HepG2 (cell line): ENCODE data around the gene PHACTR1. TPM values are rescaled to one million over a fixed set of nuclear protein-coding genes. Genes with fewer than 3 reads are reported as not detected.

Experiments
- ATAC-seq: fragments of 200-7000 bp; cut with Tn5 transposase; 3 replicates; pipeline ENCODE4 v1.9.1; 2020; ENCODE audit warnings: mild to moderate bottlenecking, moderate library complexity
- BruUV-seq: library from RNA; stranded (reverse); fragments of 400-500 nt; replicated peaks from 2 replicates; lab custom pipeline; 2021; lab: Mats Ljungman, UMichigan
- CTCF ChIA-PET: fragments of 300-600 bp; formaldehyde crosslinking; extraction: SDS; loops from one replicate; lab custom pipeline; 2021; ENCODE audit warnings: low total read pairs, inconsistent platforms, low intra/inter-chr PET ratio; lab: Yijun Ruan, JAX
- POLR2A ChIA-PET: fragments of 350-600 bp; sonication (Branson Sonifier 250); formaldehyde crosslinking; loops from one replicate; lab custom pipeline; 2020; ENCODE audit warnings: antibody characterized with exemption, inconsistent platforms; lab: Yijun Ruan, JAX
- DNase-seq: peaks from one replicate; pipeline ENCODE4 v3.0.0-alpha.2; 2015; ENCODE audit warnings: low spot score
- FAIRE-seq: peaks from 3 replicates; lab custom pipeline; 2011; peaks lifted over from hg19 to GRCh38; lab: Jason Lieb, UNC
- H2AFZ ChIP-seq: one replicate; pipeline ENCODE4 v1.6.1; 2011; ENCODE audit warnings: low read length, inconsistent platforms
- H3K27ac ChIP-seq: fragments of 300-600 bp; 3 replicates; pipeline ENCODE4 v1.8.0; 2011; ENCODE audit warnings: mixed run types, mild to moderate bottlenecking, mixed read lengths, low read length, inconsistent platforms; ENCODE audit not compliant: insufficient read depth; ENCODE audit errors: extremely low read length
- H3K27me3 ChIP-seq, 2 experiments: fragments of 200-600 bp in 1 of 2; 2 replicates in 1 of 2; 3 replicates in 1 of 2; pipeline versions ENCODE4 v1.6.0 to v1.8.0; 2011; ENCODE audit warnings: low read length in 2 of 2, mild to moderate bottlenecking in 2 of 2, moderate library complexity in 2 of 2, inconsistent platforms in 1 of 2; ENCODE audit not compliant: insufficient read depth in 2 of 2, control insufficient read depth in 1 of 2
- H3K36me3 ChIP-seq, 2 experiments: fragments of 200-600 bp in 1 of 2; replicated peaks in 1 of 2; 2 replicates in 1 of 2; 3 replicates in 1 of 2; pipeline versions ENCODE4 v1.5.1 to v1.8.0; 2011; ENCODE audit warnings: low read length in 2 of 2, inconsistent platforms in 1 of 2; ENCODE audit not compliant: insufficient read depth in 2 of 2, control insufficient read depth in 1 of 2
- H3K4me1 ChIP-seq: 2 replicates; pipeline ENCODE4 v1.5.1; 2012; ENCODE audit warnings: low read length, inconsistent platforms; ENCODE audit not compliant: insufficient read depth
- H3K4me2 ChIP-seq: 2 replicates; pipeline ENCODE4 v1.6.0; 2011; ENCODE audit warnings: low read depth, low read length, inconsistent platforms
- H3K4me3 ChIP-seq, 3 experiments: fragments of 200-600 bp in 1 of 3; sonication (generic), shearing (Covaris generic) in 1 of 3; replicated peaks in 1 of 3; 2 replicates each; pipeline ENCODE4 v1.5.1; 2011 to 2016; ENCODE audit warnings: low read length in 3 of 3, inconsistent platforms in 2 of 3, low read depth in 2 of 3, mild to moderate bottlenecking in 2 of 3, control low read depth in 1 of 3, mixed read lengths in 1 of 3; ENCODE audit not compliant: insufficient read depth in 1 of 3
- H3K79me2 ChIP-seq: one replicate; pipeline ENCODE4 v1.6.1; 2011; ENCODE audit warnings: low read length, inconsistent platforms; ENCODE audit not compliant: insufficient read depth
- H3K9ac ChIP-seq: 2 replicates; pipeline ENCODE4 v1.6.0; 2011; ENCODE audit warnings: mild to moderate bottlenecking, low read depth, low read length, inconsistent platforms; ENCODE audit not compliant: insufficient read depth
- H3K9me3 ChIP-seq: 2 replicates; pipeline ENCODE4 v1.5.1; 2012; ENCODE audit warnings: mild to moderate bottlenecking, low read length
- H4K20me1 ChIP-seq: 2 replicates; pipeline ENCODE4 v1.6.0; 2011; ENCODE audit warnings: inconsistent platforms, mild to moderate bottlenecking, low read length, moderate library complexity; ENCODE audit not compliant: insufficient read depth
- ASH2L ChIP-seq: fragments of 300-600, 200-600 bp; sonication (generic); IDR thresholded peaks from 2 replicates; pipeline ENCODE4 v1.7.0; 2017; ENCODE audit warnings: low read depth, mild to moderate bottlenecking, moderate library complexity, mixed read lengths, low read length; ENCODE audit not compliant: insufficient read length
- HMG20B ChIP-seq: conservative IDR thresholded peaks from 2 replicates; pipeline ENCODE4 v1.6.1; 2016; ENCODE audit warnings: missing genetic modification reagents, missing compliant biosample characterization
- HNRNPL ChIP-seq: fragments of 200-400 bp; formaldehyde crosslinking; IDR thresholded peaks from 2 replicates; pipeline ENCODE4 v1.6.1; 2017; ENCODE audit warnings: mild to moderate bottlenecking, low read depth, low read length
- ISL2 ChIP-seq: sonication (generic); formaldehyde crosslinking; IDR thresholded peaks from 2 replicates; pipeline ENCODE4 v1.5.0; 2020; ENCODE audit warnings: missing genetic modification reagents
- KMT2A ChIP-seq: sonication (generic); formaldehyde crosslinking; IDR thresholded peaks from 2 replicates; pipeline ENCODE4 v1.4.0; 2020; ENCODE audit warnings: missing genetic modification reagents
- NR1H2 ChIP-seq: sonication (generic); formaldehyde crosslinking; IDR thresholded peaks from 2 replicates; pipeline ENCODE4 v1.8.1; 2022; ENCODE audit warnings: low read depth, missing genetic modification reagents, borderline replicate concordance
- RFX3 ChIP-seq: IDR thresholded peaks from 2 replicates; pipeline ENCODE4 v1.6.1; 2016; ENCODE audit warnings: missing biosample characterization, missing genetic modification reagents
- SP4 ChIP-seq: sonication (generic); formaldehyde crosslinking; IDR thresholded peaks from 2 replicates; pipeline ENCODE4 v1.8.1; 2023; ENCODE audit warnings: mild to moderate bottlenecking, missing genetic modification reagents
- TCF12 ChIP-seq, 2 experiments: fragments of 450-650 bp in 1 of 2; sonication (generic) in 1 of 2; formaldehyde crosslinking in 1 of 2; IDR thresholded peaks; 2 replicates each; pipeline versions ENCODE4 v1.6.1 to v1.8.0; 2017 to 2022; ENCODE audit warnings: antibody characterized with exemption in 1 of 2, mild to moderate bottlenecking in 1 of 2, missing genetic modification reagents in 1 of 2, moderate library complexity in 1 of 2
- ZNF563 ChIP-seq: sonication (generic); formaldehyde crosslinking; IDR thresholded peaks from 2 replicates; pipeline ENCODE4 v1.8.0; 2022; ENCODE audit warnings: mild to moderate bottlenecking, moderate library complexity, missing genetic modification reagents
- ZNF577 ChIP-seq: sonication (generic); formaldehyde crosslinking; IDR thresholded peaks from 2 replicates; pipeline ENCODE4 v1.4.0; 2020; ENCODE audit warnings: mild to moderate bottlenecking, low read depth, missing genetic modification reagents, borderline replicate concordance
- ZNF670 ChIP-seq: sonication (generic); formaldehyde crosslinking; IDR thresholded peaks from 2 replicates; pipeline ENCODE4 v1.8.0; 2022; ENCODE audit warnings: mild to moderate bottlenecking, missing genetic modification reagents, borderline replicate concordance
- ZNF816 ChIP-seq: sonication (generic); formaldehyde crosslinking; IDR thresholded peaks from 2 replicates; pipeline ENCODE4 v1.8.0; 2022; ENCODE audit warnings: missing genetic modification reagents, mild to moderate bottlenecking, borderline replicate concordance
- WGBS: methylation state at CpG from one replicate; pipeline ENCODE4 v1.1.6; 2017; ENCODE audit warnings: low lambda C conversion rate; 5-methylcytosine and 5-hydroxymethylcytosine counted together
- in situ Hi-C: cut with HindIII; loops from 2 replicates; pipeline ENCODE4 v1.10.0; 2017; ENCODE audit warnings: low pct_unique_long_range_greater_than_20kb; ENCODE audit not compliant: extremely low pct_ligation_motif_present
- intact Hi-C: fragments of 100-400 bp; cut with micrococcal nuclease; formaldehyde crosslinking; loops from one replicate; pipeline ENCODE4 v1.10.0; 2022; ENCODE audit not compliant: unreplicated experiment
- polyA plus RNA-seq, 8 experiments: library from polyadenylated mRNA; depleted of rRNA in 3 of 8; stranded (reverse) in 7 of 8; unstranded in 1 of 8; fragments of >200 nt; fragmentation: Illumina TruSeq in 4 of 8; extraction: Trizol in 4 of 8; gene quantifications; 2 replicates each; pipeline versions ENCODE4 v1.2.1 to v1.2.3, GENCODE V29; 2011 to 2016; ENCODE audit warnings: low read depth in 4 of 8, missing spikeins in 1 of 8, mixed read lengths in 1 of 8; ENCODE audit not compliant: insufficient read depth in 1 of 8
- total RNA-seq, 5 experiments: library from RNA; depleted of rRNA; stranded (reverse); fragments of >200 nt; fragmentation: Illumina TruSeq; extraction: Trizol; gene quantifications; 2 replicates each; pipeline ENCODE4 v1.2.3, GENCODE V29; 2016; ENCODE audit warnings: low read depth in 1 of 5
- TF ChIP-seq, protein P1 (sequence below): IDR thresholded peaks from 2 replicates; pipeline ENCODE4 v1.6.1; 2016; ENCODE audit warnings: missing genetic modification reagents, missing compliant biosample characterization
- TF ChIP-seq, protein P2 (sequence below): sonication (generic); formaldehyde crosslinking; IDR thresholded peaks from 2 replicates; pipeline ENCODE4 v1.4.0; 2020; ENCODE audit warnings: mild to moderate bottlenecking, missing genetic modification reagents
- TF ChIP-seq, protein P3 (sequence below): sonication (generic); formaldehyde crosslinking; IDR thresholded peaks from 2 replicates; pipeline ENCODE4 v1.4.0; 2020; ENCODE audit warnings: missing genetic modification reagents, borderline replicate concordance
- TF ChIP-seq, protein P4 (sequence below), 2 experiments: IDR thresholded peaks; 2 replicates each; pipeline ENCODE4 v1.6.1; 2011 to 2012; ENCODE audit warnings: low read length in 2 of 2, borderline replicate concordance in 1 of 2, low read depth in 1 of 2, mild to moderate bottlenecking in 1 of 2, moderate library complexity in 1 of 2

Gene PHACTR1
- total and polyA plus RNA-seq, 2 of the 13 experiments (the other 11 are each of a cell fraction or from before 2014, with no cell fraction given): 0.09 TPM; not detected in 1

DNA sequence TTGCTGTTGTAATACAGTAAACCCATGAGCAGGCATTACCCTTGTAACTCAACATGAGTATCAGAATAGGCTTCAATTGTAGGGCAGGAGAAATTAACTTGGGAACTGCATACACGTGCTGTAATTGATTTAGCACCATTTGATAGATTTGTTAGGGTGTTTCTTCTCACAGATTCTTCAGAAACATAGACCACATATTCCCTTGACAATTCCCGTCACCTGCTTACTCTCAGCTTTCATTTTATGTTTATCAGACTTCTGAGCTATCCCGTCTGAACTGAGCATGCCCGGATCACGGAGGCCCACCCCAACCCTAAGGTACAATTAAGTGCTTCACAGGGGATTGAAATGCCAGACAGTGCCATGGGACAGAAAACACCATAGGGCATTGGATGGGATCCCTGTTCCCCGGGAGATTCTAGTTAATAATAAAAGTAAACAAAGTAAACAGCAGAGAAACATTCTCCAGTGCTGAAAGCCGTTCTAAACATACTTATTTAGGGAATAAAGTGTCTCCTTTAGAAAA is 179.7 kb downstream of the PHACTR1 start (continued):
- TF ChIP-seq NR1H2 (no peak), KMT2A (CRISPR knock-in tag) (no peak)
- TF ChIP-seq, protein P1, sequence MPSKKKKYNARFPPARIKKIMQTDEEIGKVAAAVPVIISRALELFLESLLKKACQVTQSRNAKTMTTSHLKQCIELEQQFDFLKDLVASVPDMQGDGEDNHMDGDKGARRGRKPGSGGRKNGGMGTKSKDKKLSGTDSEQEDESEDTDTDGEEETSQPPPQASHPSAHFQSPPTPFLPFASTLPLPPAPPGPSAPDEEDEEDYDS (CRISPR knock-in tag): no peak

DNA sequence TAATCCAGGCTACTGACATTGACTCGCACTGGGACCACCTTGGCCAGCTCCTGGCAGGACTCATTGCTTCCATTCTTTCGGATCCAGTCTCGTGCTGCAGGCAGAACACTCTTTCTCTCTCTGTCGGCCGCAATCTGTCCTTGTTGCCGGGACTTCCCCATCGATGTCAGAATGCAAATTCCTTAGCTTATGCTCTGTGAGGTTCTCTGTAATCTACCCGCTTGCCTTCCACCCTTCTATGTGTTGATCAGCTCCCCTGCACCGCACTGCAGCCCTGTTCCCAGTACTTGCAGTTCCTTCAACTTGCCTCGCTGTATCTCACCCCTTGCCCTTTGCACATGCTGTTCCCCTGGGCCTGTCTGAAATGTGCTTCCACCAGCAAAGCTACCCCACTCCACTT is 182.0 kb downstream of the PHACTR1 start:
- ChIA-PET POLR2A (no interaction called here), CTCF (no interaction called here)
- 27% methylated on average over 10 of the region's 10 CpGs for WGBS
- Histone ChIP-seq H3K4me1 (peaks cover 4% of the 10 kb centered on the region; the same call in 1 of the 2 replicates), H3K27ac (no peak overlapping the region), H3K36me3 (no peaks in the 10 kb centered on the region), H3K9ac (no peak overlapping the region), H3K27me3 (peaks cover 0 to 28% of the 10 kb centered on the region in 2 experiments; a peak in 3 of 5 replicates), H3K9me3 (no peaks in the 10 kb centered on the region), H3K79me2 (no peaks in the 10 kb centered on the region), H3K4me2 (no peak overlapping the region), H4K20me1 (no peaks in the 10 kb centered on the region), H3K4me3 (no peak overlapping the region), H2AFZ (no peak overlapping the region)
- ATAC-seq (no peak), FAIRE-seq (no peak), DNase-seq (no peak)
- in situ Hi-C loops: no loop called here
- intact Hi-C loops: no loop called here
- no TSS peak for BruUV-seq
- TF ChIP-seq, protein P2, sequence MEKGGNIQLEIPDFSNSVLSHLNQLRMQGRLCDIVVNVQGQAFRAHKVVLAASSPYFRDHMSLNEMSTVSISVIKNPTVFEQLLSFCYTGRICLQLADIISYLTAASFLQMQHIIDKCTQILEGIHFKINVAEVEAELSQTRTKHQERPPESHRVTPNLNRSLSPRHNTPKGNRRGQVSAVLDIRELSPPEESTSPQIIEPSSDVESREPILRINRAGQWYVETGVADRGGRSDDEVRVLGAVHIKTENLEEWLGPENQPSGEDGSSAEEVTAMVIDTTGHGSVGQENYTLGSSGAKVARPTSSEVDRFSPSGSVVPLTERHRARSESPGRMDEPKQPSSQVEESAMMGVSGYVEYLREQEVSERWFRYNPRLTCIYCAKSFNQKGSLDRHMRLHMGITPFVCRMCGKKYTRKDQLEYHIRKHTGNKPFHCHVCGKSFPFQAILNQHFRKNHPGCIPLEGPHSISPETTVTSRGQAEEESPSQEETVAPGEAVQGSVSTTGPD (CRISPR knock-in tag): no peak
- TF ChIP-seq ZNF816 (no peak), ZNF670 (CRISPR knock-in tag) (no peak), TCF12 (IDR thresholded peaks at IDR 0.05) (no peak), TCF12 (CRISPR knock-in tag; IDR thresholded peaks at IDR 0.05) (no peak), SP4 (no peak), HNRNPL (no peak), ASH2L (no peak), ZNF577 (no peak), ZNF563 (CRISPR knock-in tag) (no peak), ISL2 (CRISPR knock-in tag) (no peak), HMG20B (CRISPR knock-in tag) (no peak), RFX3 (CRISPR knock-in tag) (no peak)
- TF ChIP-seq, protein P3, sequence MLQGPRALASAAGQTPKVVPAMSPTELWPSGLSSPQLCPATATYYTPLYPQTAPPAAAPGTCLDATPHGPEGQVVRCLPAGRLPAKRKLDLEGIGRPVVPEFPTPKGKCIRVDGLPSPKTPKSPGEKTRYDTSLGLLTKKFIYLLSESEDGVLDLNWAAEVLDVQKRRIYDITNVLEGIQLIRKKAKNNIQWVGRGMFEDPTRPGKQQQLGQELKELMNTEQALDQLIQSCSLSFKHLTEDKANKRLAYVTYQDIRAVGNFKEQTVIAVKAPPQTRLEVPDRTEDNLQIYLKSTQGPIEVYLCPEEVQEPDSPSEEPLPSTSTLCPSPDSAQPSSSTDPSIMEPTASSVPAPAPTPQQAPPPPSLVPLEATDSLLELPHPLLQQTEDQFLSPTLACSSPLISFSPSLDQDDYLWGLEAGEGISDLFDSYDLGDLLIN (CRISPR knock-in tag): no peak
- TF ChIP-seq, protein P4, sequence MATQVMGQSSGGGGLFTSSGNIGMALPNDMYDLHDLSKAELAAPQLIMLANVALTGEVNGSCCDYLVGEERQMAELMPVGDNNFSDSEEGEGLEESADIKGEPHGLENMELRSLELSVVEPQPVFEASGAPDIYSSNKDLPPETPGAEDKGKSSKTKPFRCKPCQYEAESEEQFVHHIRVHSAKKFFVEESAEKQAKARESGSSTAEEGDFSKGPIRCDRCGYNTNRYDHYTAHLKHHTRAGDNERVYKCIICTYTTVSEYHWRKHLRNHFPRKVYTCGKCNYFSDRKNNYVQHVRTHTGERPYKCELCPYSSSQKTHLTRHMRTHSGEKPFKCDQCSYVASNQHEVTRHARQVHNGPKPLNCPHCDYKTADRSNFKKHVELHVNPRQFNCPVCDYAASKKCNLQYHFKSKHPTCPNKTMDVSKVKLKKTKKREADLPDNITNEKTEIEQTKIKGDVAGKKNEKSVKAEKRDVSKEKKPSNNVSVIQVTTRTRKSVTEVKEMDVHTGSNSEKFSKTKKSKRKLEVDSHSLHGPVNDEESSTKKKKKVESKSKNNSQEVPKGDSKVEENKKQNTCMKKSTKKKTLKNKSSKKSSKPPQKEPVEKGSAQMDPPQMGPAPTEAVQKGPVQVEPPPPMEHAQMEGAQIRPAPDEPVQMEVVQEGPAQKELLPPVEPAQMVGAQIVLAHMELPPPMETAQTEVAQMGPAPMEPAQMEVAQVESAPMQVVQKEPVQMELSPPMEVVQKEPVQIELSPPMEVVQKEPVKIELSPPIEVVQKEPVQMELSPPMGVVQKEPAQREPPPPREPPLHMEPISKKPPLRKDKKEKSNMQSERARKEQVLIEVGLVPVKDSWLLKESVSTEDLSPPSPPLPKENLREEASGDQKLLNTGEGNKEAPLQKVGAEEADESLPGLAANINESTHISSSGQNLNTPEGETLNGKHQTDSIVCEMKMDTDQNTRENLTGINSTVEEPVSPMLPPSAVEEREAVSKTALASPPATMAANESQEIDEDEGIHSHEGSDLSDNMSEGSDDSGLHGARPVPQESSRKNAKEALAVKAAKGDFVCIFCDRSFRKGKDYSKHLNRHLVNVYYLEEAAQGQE (IDR thresholded peaks at IDR 0.05; ENCODE audit: borderline replicate concordance in 1 of 2, low read depth in 1 of 2, low read length in 2 of 2): no peak
